ENCODE data around the gene PRIM1.
"Not testable (repeated sequence)": the region's sequence is repeated elsewhere in the genome, so short reads cannot be mapped to it uniquely, and the experiment has no call there.

Gene PRIM1

GRCh38 chr12:56751712-56752598 lies at the start of gene PRIM1:
PRIM1 (minus strand) TSS chr12:56752323; CDS start chr12:56752298, 25 bp downstream.
- DNase-seq, result peak; percentile 89

GRCh38 chr12:56800221-56800620 lies 48.1 kb upstream of the PRIM1 start:
- no peak for DNase-seq

DNA sequence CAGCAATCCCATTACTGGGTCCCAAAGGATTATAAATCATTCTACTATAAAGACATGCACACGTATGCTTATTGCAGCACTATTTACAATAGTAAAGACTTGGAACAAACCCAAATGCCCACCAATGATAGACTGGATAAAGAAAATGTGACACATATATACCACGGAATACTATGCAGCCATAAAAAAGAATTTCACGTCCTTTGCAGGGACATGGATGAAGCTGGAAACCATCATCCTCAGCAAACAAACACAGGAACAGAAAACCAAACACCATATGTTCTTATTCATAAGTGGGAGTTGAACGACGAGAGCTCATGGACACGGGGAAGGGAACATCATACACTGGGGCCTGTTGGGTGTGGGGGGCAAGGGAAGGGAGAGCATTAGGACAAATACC lies 47.2 kb upstream of the PRIM1 start:
- not testable (repeated sequence) for DNase-seq

GRCh38 chr12:56795791-56796190 lies 43.7 kb upstream of the PRIM1 start:
- DNase-seq, result not testable (repeated sequence)

GRCh38 chr12:56795046-56795562 lies 43.0 kb upstream of the PRIM1 start:
- not testable (repeated sequence) for DNase-seq

- DNase-seq, result not testable (repeated sequence)
These were observed 41.0 kb upstream of the PRIM1 start for GRCh38 chr12:56793124-56793523.

DNA sequence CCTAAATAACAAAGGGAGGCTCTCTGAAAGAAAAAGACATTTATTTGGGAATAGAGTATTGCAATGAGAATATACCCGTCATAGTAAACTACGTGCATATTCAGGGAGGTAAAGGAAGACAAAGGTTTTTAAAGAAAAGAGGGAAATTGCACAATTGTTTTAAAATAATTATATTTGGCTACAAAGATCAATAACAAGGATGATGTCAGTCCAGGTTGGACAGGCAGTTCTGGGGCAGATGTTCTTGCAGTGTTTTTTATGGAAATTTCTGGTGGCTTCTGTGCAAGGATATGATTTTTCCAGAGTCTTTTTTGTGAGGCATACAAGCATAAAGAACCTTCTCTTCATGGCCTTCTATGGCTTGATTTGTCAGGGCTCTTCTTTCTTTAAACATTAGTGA lies 40.6 kb upstream of the PRIM1 start:
- no peak for DNase-seq

GRCh38 chr12:56789429-56789828 lies 37.3 kb upstream of the PRIM1 start:
- not testable (repeated sequence) for DNase-seq

- no peak for DNase-seq
These were observed 35.4 kb upstream of the PRIM1 start for GRCh38 chr12:56787498-56787897.

DNA sequence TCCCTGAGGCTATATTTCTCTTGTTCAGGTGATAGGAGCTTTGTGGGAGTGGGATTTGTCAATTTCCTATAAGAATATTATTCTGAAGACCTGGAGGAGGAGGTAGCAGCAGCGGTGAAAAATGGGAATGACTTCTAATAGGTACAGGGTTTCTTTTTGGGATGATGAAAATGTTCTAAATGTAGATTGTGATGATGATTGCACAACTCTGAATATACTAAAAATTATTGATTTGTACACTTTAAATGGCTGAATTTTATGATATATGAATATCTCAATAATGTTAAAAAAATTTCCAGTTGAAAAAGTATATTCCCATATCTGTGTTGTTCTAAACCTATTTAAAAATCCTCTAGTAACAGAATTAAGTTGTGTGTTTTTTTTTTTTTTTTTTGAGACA lies 33.8 kb upstream of the PRIM1 start:
- DNase-seq, result no peak

GRCh38 chr12:56785141-56785865 lies 33.2 kb upstream of the PRIM1 start:
- no peak for DNase-seq

DNA sequence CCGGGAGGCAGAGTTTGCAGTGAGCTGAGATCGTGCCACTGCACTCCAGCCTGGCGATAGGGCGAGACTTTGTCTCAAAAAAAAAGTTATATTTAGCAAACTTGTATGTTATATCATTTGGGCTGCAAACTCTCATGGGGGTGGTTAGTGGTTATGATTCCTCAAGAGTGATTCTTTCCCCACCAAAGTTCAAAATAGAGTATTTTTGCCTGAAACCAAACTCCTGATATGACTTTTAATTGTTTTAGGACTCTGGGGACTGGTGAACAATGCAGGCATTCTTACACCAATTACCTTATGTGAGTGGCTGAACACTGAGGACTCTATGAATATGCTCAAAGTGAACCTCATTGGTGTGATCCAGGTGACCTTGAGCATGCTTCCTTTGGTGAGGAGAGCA lies 29.6 kb upstream of the PRIM1 start:
- no peak for DNase-seq

DNA sequence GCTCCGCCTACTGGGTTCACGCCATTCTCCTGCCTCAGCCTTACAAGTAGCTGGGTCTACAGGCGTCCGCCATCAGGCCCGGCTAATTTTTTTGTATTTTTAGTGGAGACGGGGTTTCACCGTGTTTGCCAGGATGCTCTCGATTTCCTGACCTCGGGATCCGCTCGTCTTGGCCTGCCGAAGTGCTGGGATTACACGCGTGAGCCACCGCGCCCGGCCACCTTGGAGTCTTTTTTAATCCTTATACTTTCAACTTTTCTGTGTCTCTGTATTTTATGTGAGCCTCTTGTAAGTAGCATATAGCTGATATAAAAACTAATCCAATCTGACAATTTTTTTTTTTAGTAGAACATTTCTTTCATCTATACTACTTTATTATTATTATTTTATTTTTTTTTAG lies 26.6 kb upstream of the PRIM1 start:
- DNase-seq, result no peak

DNA sequence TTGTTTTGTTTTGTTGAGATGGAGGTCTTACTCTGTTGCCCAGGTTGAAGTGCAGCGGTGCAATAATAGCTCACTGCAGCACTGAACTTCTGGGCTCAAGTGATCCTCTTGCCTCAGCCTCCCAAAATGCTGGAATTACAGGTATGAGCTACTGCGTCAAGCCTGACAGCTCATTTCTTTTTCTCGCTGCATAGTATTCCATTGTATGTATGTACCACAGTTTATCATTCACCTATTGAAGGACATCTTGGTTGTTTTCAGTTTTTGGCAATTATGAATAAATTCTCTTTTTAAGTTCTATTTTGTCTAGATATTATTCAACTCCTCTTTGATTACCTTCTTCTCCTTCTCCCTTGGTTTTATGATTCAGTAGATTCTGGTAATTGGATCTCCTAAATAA lies 24.5 kb upstream of the PRIM1 start:
- DNase-seq, result no peak

GRCh38 chr12:56775638-56776037 lies 23.5 kb upstream of the PRIM1 start:
- peak; percentile 80 for DNase-seq

- DNase-seq, result no peak
These were observed 21.0 kb upstream of the PRIM1 start for GRCh38 chr12:56773113-56773512.

- DNase-seq, result no peak
These were observed 20.5 kb upstream of the PRIM1 start for GRCh38 chr12:56772625-56773024.

DNA sequence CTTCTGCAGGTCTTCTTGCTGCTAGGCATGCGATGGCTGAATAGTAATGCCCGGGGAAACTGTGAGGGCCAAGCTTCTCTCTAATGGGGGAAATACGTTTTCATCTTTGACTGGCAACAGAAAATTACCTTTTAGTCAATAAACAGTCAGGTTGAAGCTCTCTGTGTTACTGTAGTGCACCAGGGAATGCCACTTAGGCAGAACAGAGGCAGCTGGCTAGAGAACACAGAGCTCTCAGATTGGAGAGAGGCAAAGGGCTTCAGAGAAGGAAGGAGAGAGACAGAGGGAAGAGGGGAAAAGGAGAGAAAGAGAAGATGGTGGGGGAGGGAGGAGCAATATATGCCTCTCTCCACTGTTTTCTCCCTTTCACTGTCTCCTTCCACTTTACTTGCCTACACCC lies 17.7 kb upstream of the PRIM1 start:
- DNase-seq, result no peak

GRCh38 chr12:56768424-56768823 lies 16.3 kb upstream of the PRIM1 start:
- no peak for DNase-seq

GRCh38 chr12:56766535-56766934 lies 14.4 kb upstream of the PRIM1 start:
- DNase-seq, result peak; percentile 94

DNA sequence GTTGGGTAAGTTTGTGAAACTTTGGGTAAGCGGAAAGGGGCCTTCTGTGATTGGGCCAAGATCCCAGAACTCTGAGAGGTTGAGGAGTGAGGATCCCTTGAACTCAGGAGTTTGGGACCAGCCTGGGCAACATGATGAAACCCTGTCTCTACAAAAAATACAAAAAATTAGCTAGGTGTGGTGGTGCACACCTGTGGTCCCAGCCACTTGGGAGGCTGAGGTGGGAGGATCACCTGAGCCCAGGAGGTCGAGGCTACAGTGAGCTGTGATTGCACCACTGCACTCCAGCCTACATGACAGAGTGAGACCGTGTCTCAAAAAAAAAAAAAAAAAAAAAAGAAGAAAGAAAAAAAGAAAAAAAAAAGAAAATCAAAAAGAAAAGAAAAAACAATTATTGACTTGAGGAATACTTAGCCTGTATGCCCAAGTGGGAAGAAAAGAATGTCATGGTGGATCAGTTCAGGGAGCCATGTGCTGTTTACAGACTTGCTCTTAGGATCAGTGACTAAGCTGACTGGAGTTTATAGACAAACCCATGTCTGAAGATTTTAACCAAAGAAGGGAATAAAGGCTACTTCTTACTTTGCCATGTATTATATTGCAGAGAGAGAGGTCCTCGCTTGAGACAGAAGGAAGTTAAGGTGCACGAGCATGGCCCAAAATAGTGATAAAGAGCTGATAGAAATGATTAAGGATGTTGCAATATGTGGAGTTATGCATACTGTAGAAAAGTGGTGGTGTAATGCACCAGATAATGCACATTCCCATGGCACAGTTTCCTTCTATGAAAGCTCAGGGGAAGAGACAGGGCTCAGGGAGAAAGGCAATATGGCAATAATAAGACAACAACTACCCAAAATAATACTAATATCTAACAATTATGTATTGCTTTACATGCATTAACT lies 11.9 kb upstream of the PRIM1 start:
- peak; percentile 7 for DNase-seq

DNA sequence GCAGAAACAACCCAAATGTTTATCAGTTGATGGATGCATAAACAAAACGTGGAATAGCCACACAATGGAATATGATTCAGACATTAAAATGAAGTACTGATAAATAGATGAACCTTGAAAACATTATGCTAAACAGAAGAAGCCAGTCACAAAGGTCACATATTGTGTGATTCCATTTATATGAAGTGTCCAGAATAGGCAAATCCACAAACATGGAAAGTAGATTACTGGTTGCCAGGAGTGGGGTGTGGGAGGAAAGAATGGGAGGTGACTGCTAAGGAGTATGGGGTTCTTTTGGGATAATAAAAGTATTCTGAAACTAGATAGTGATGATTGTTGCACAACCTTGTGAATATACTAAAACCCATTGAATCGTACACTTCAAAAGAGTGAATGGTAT lies 9.7 kb upstream of the PRIM1 start:
- no peak for DNase-seq

- DNase-seq, result no peak
These were observed 8.3 kb upstream of the PRIM1 start for GRCh38 chr12:56760460-56760859.

All from MV-4-11 (cell line).